K562 (cell line): ENCODE data around the gene TRMT2A. TPM values are rescaled to one million over a fixed set of nuclear protein-coding genes. Genes with fewer than 3 reads are reported as not detected.

ENCODE experiments used
- ATAC-seq: fragments of 200-7000 bp; cut with Tn5 transposase; 3 replicates; pipeline ENCODE4 v1.9.1; 2020; ENCODE audit warnings: moderate library complexity
- BruUV-seq: library from RNA; stranded (reverse); fragments of 400-500 nt; replicated peaks from 2 replicates; lab custom pipeline; 2021; lab: Mats Ljungman, UMichigan
- CTCF ChIA-PET: fragments of 300-600 bp; formaldehyde crosslinking; extraction: SDS; loops from one replicate; lab custom pipeline; 2021; ENCODE audit warnings: low intra/inter-chr PET ratio; lab: Yijun Ruan, JAX
- POLR2A ChIA-PET: fragments of 300-600, 350-650 bp; sonication (Branson Sonifier 250); formaldehyde crosslinking; extraction: SDS; loops from one replicate; lab custom pipeline; 2021; ENCODE audit warnings: antibody characterized with exemption, inconsistent platforms; lab: Yijun Ruan, JAX
- DNase-seq, 4 experiments: peaks; one replicate each; pipeline versions ENCODE4 v3.0.0 to v3.0.0-alpha.2; 2011 to 2018; ENCODE audit warnings: low spot score in 3 of 4, mixed read lengths in 3 of 4; ENCODE audit errors: extremely low read depth in 1 of 4
- FAIRE-seq: peaks from 2 replicates; lab custom pipeline; 2011; peaks lifted over from hg19 to GRCh38; lab: Jason Lieb, UNC
- H2AFZ ChIP-seq: 2 replicates; pipeline ENCODE4 v1.6.0; 2011; ENCODE audit warnings: low read depth, low read length, control low read depth, inconsistent platforms
- H3K27ac ChIP-seq: fragments of 200-600 bp; 3 replicates; pipeline ENCODE4 v1.8.0; 2011; ENCODE audit warnings: low read depth, mild to moderate bottlenecking, control low read depth, inconsistent platforms, low read length, moderate library complexity, mixed read lengths; ENCODE audit errors: extremely low read depth
- H3K27me3 ChIP-seq, 2 experiments: fragments of 300-600 bp in 1 of 2; 2 replicates in 1 of 2; 3 replicates in 1 of 2; pipeline versions ENCODE4 v1.6.0 to v1.8.0; 2011; ENCODE audit warnings: inconsistent platforms in 2 of 2, low read length in 2 of 2, mild to moderate bottlenecking in 1 of 2, mixed read lengths in 1 of 2, moderate library complexity in 1 of 2; ENCODE audit not compliant: control insufficient read depth in 2 of 2, insufficient read depth in 2 of 2
- H3K36me3 ChIP-seq: fragments of 300-600 bp; 3 replicates; pipeline ENCODE4 v1.8.0; 2011; ENCODE audit warnings: mild to moderate bottlenecking, low read length, inconsistent platforms; ENCODE audit not compliant: control insufficient read depth, insufficient read depth
- H3K4me1 ChIP-seq, 2 experiments: fragments of 200-600 bp in 1 of 2; replicated peaks in 1 of 2; 2 replicates in 1 of 2; 3 replicates in 1 of 2; pipeline versions ENCODE4 v1.5.1 to v1.8.0; 2011; ENCODE audit warnings: inconsistent platforms in 2 of 2, low read length in 2 of 2, mild to moderate bottlenecking in 1 of 2, mixed read lengths in 1 of 2, moderate library complexity in 1 of 2; ENCODE audit not compliant: control insufficient read depth in 2 of 2, insufficient read depth in 2 of 2
- H3K4me2 ChIP-seq: 2 replicates; pipeline ENCODE4 v1.6.1; 2011; ENCODE audit warnings: low read length, control low read depth, inconsistent platforms, mixed read lengths; ENCODE audit not compliant: insufficient read depth
- H3K4me3 ChIP-seq: fragments of 200-600 bp; sonication (generic), shearing (Covaris generic); 2 replicates; pipeline ENCODE4 v1.5.1; 2016; ENCODE audit warnings: control low read depth, inconsistent platforms
- H3K79me2 ChIP-seq: fragments of 200-600 bp; 3 replicates; pipeline ENCODE4 v1.8.0; 2011; ENCODE audit warnings: low read length, inconsistent platforms; ENCODE audit not compliant: control insufficient read depth, insufficient read depth
- H3K9ac ChIP-seq, 2 experiments: 2 replicates each; pipeline versions ENCODE4 v1.6.0 to v1.6.1; 2011; ENCODE audit warnings: low read depth in 2 of 2, low read length in 2 of 2, control low read depth in 1 of 2, inconsistent platforms in 1 of 2, mild to moderate bottlenecking in 1 of 2, mixed read lengths in 1 of 2; ENCODE audit not compliant: insufficient read depth in 1 of 2
- H3K9me1 ChIP-seq: one replicate; pipeline ENCODE4 v1.6.0; 2011; ENCODE audit warnings: inconsistent platforms, mild to moderate bottlenecking, low read length, moderate library complexity; ENCODE audit not compliant: control insufficient read depth, insufficient read depth
- H3K9me3 ChIP-seq: replicated peaks from 2 replicates; pipeline ENCODE4 v1.5.1; 2011; ENCODE audit warnings: low read depth, low read length, inconsistent platforms; ENCODE audit not compliant: control insufficient read depth, insufficient read depth
- H4K20me1 ChIP-seq: replicated peaks from 2 replicates; pipeline ENCODE4 v1.6.1; 2011; ENCODE audit warnings: low read length, inconsistent platforms, mixed read lengths; ENCODE audit not compliant: control insufficient read depth, insufficient read depth
- CSDE1 ChIP-seq, 2 experiments: fragments of 450-650 bp; IDR thresholded peaks; 2 replicates each; pipeline ENCODE4 v1.6.1; 2016; ENCODE audit warnings: mild to moderate bottlenecking in 1 of 2
- DACH1 ChIP-seq: fragments of 450-650 bp; IDR thresholded peaks from 2 replicates; pipeline ENCODE4 v1.6.1; 2018; ENCODE audit not compliant: partially characterized antibody
- FIP1L1 ChIP-seq: fragments of 200-400 bp; formaldehyde crosslinking; IDR thresholded peaks from 2 replicates; pipeline ENCODE4 v1.6.1; 2018; ENCODE audit warnings: mild to moderate bottlenecking, low read depth, low read length; ENCODE audit not compliant: poor library complexity, severe bottlenecking
- FOXK2 ChIP-seq, 2 experiments: fragments of 450-650 bp; IDR thresholded peaks in 1 of 2; conservative IDR thresholded peaks in 1 of 2; 2 replicates each; pipeline ENCODE4 v1.6.1; 2016; ENCODE audit warnings: low read depth in 2 of 2, mild to moderate bottlenecking in 1 of 2
- HMGN3 ChIP-seq: IDR thresholded peaks from 2 replicates; pipeline ENCODE4 v1.6.1; 2011; ENCODE audit warnings: borderline replicate concordance, low read depth, mild to moderate bottlenecking, mixed read lengths, low read length; ENCODE audit not compliant: insufficient read length; ENCODE audit errors: extremely low read depth
- NR4A1 ChIP-seq, 2 experiments: fragments of 250-450 bp in 1 of 2; fragments of 450-650 bp in 1 of 2; sonication (Bioruptor Pico) in 1 of 2; IDR thresholded peaks; 2 replicates each; pipeline versions ENCODE4 v1.4.0 to v1.6.1; 2016 to 2020; ENCODE audit warnings: mild to moderate bottlenecking in 2 of 2, missing compliant biosample characterization in 1 of 2, missing genetic modification characterization in 1 of 2, moderate library complexity in 1 of 2
- SAFB ChIP-seq: fragments of 200-400 bp; formaldehyde crosslinking; IDR thresholded peaks from 2 replicates; pipeline ENCODE4 v1.6.1; 2017; ENCODE audit warnings: low read depth, low read length, borderline replicate concordance
- SETDB1 ChIP-seq: IDR thresholded peaks from one replicate; pipeline ENCODE4 v1.6.1; 2012; ENCODE audit warnings: low read length, control low read depth, inconsistent platforms
- SRSF1 ChIP-seq: fragments of 200-400 bp; formaldehyde crosslinking; IDR thresholded peaks from 2 replicates; pipeline ENCODE4 v1.6.1; 2017; ENCODE audit warnings: mild to moderate bottlenecking, low read depth, low read length, moderate library complexity
- TEAD4 ChIP-seq, 2 experiments: sonication (generic) in 1 of 2; formaldehyde crosslinking in 1 of 2; IDR thresholded peaks; 2 replicates each; pipeline versions ENCODE4 v1.6.1 to v1.8.0; 2012 to 2022; ENCODE audit warnings: borderline replicate concordance in 1 of 2, inconsistent platforms in 1 of 2, low read length in 1 of 2, mild to moderate bottlenecking in 1 of 2, missing genetic modification reagents in 1 of 2
- ZNF12 ChIP-seq: sonication (generic); formaldehyde crosslinking; IDR thresholded peaks from 2 replicates; pipeline ENCODE4 v1.4.0; 2020; ENCODE audit warnings: mild to moderate bottlenecking, missing genetic modification reagents
- WGBS: fragments of 100-300 bp; shearing (Covaris generic); methylation state at CpG from one replicate; pipeline ENCODE4 v1.1.6; 2016; ENCODE audit warnings: low coverage, mixed read lengths; ENCODE audit not compliant: insufficient coverage; ENCODE audit errors: missing lambda C conversion rate; 5-methylcytosine and 5-hydroxymethylcytosine counted together
- in situ Hi-C: fragments of 300-500 bp; cut with MboI; formaldehyde crosslinking; loops from 4 replicates; pipeline ENCODE4 v1.15.0; 2018; ENCODE audit warnings: inconsistent platforms, mixed read lengths
- intact Hi-C: fragments of 100-400 bp; cut with micrococcal nuclease; formaldehyde crosslinking; loops from 2 replicates; pipeline ENCODE4 v1.14.2; 2022
- polyA plus RNA-seq, 8 experiments: library from polyadenylated mRNA; depleted of rRNA in 4 of 8; stranded (reverse) in 5 of 8; unstranded in 3 of 8; fragments of >200 nt; fragmentation: Nextera tagmentation in 2 of 8; fragmentation: Illumina TruSeq in 1 of 8; extraction: Ambion mirVana in 2 of 8; extraction: Trizol in 1 of 8; gene quantifications; 2 replicates each; pipeline versions ENCODE4 v1.2.1 to v1.2.3, GENCODE V29; 2011 to 2014; ENCODE audit warnings: inconsistent platforms in 1 of 8, missing spikeins in 1 of 8
- total RNA-seq, 7 experiments: library from RNA; depleted of rRNA in 6 of 7; stranded (reverse); fragments of >200 nt in 6 of 7; fragmentation: Illumina TruSeq in 2 of 7; extraction: Trizol in 2 of 7; gene quantifications; 2 replicates each; pipeline versions ENCODE4 v1.2.1 to v1.2.3, GENCODE V29; 2011 to 2021; ENCODE audit warnings: low replicate concordance in 1 of 7
- TF ChIP-seq, protein P1 (sequence below): fragments of 450-650 bp; IDR thresholded peaks from 2 replicates; pipeline ENCODE4 v1.6.1; 2017; ENCODE audit warnings: mild to moderate bottlenecking, moderate library complexity
- TF ChIP-seq, protein P2 (sequence below): sonication (generic); formaldehyde crosslinking; IDR thresholded peaks from 2 replicates; pipeline ENCODE4 v1.8.0; 2022; ENCODE audit warnings: mild to moderate bottlenecking, low read depth, missing genetic modification reagents
- TF ChIP-seq, protein P3 (sequence below), 3 experiments: fragments of 200-800 bp in 1 of 3; sonication (Bioruptor generic) in 1 of 3; sonication (generic) in 1 of 3; formaldehyde crosslinking in 1 of 3; IDR thresholded peaks; 2 replicates each; pipeline versions ENCODE4 v1.6.1 to v1.8.0; 2016 to 2022; ENCODE audit warnings: mild to moderate bottlenecking in 2 of 3, missing compliant biosample characterization in 2 of 3, missing genetic modification characterization in 2 of 3, missing genetic modification reagents in 1 of 3
- TF ChIP-seq, protein P4 (sequence below): sonication (generic); formaldehyde crosslinking; IDR thresholded peaks from 2 replicates; pipeline ENCODE4 v1.9.0; 2022; ENCODE audit warnings: mild to moderate bottlenecking, missing genetic modification reagents

TRMT2A gene
- total and polyA plus RNA-seq, 9 of the 15 experiments (the other 6 are each of a cell fraction or from before 2014, with no cell fraction given) = 1.6 to 265 (median 140) TPM

DNA sequence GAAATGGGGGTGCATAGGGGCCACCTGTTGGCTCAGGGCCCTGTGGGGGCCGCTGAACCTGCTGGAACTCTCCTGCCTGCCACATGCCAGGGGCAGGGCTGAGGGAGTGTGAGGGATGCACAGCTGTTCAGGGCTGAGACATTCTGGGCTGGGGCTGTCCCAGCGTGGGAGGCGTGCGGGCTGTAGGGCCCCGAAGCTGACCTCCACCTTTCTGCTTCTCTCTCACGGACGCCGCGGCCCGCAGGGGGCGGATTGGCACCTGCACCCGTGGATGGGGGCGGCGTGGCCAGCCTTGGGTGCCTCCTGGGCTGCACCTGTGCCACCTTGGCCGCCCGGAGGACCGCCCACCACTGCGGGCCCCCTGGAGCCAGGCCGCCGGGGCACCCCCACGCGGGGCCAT lies 29.8 kb upstream of the TRMT2A start:
- H3K4me1 ChIP-seq = peaks cover 0 to 80% of the 10 kb centered on the region in 2 experiments; a peak in 2 of 5 replicates
- ChIA-PET POLR2A (interaction anchor here (0.6 to 1.0 kb wide), 2 partner anchors 9 to 18 kb away, joined by 3 read pairs; no protein-coding TSS in a partner anchor), CTCF (interaction anchor here (0.7 kb wide), 1 partner anchor 53 kb away, joined by 3 read pairs; no protein-coding TSS in a partner anchor)
- H3K9me3 ChIP-seq = no peaks in the 10 kb centered on the region
- H3K9me1 ChIP-seq = no peaks in the 10 kb centered on the region
- no peak overlapping the region for H3K4me3 ChIP-seq
- no peaks in the 10 kb centered on the region; the same call in 2 of the 3 replicates for H3K36me3 ChIP-seq
- FAIRE-seq (no peak), ATAC-seq (peak; percentile 27; the same call in 2 of the 3 replicates), DNase-seq (peak in 2 of 4 experiments; percentile 66 to 75)
- H3K4me2 ChIP-seq = no peak overlapping the region
- intact Hi-C loops = no loop called here
- no peak overlapping the region for H2AFZ ChIP-seq
- peaks cover 0 to under 1% of the 10 kb centered on the region in 2 experiments; a peak in 2 of 5 replicates for H3K27me3 ChIP-seq
- H4K20me1 ChIP-seq = peaks cover 15% of the 10 kb centered on the region
- H3K9ac ChIP-seq = peak overlapping the region in 1 of 2 experiments; percentile 3; a peak in 2 of 4 replicates
- in situ Hi-C loops = no loop called here
- H3K27ac ChIP-seq = no peak overlapping the region
- no peaks in the 10 kb centered on the region for H3K79me2 ChIP-seq
- no TSS peak for BruUV-seq
- 33% methylated on average over 22 of the region's 22 CpGs for WGBS
- TF ChIP-seq, protein P1, sequence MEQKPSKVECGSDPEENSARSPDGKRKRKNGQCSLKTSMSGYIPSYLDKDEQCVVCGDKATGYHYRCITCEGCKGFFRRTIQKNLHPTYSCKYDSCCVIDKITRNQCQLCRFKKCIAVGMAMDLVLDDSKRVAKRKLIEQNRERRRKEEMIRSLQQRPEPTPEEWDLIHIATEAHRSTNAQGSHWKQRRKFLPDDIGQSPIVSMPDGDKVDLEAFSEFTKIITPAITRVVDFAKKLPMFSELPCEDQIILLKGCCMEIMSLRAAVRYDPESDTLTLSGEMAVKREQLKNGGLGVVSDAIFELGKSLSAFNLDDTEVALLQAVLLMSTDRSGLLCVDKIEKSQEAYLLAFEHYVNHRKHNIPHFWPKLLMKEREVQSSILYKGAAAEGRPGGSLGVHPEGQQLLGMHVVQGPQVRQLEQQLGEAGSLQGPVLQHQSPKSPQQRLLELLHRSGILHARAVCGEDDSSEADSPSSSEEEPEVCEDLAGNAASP = no peak
- TF ChIP-seq DACH1 (peak; percentile 40), TEAD4 (IDR thresholded peaks at IDR 0.05; ENCODE audit: low read length) (no peak), TEAD4 (CRISPR knock-in tag; IDR thresholded peaks at IDR 0.05; ENCODE audit: borderline replicate concordance) (peak; percentile 29; the same call in 1 of the 2 replicates), SETDB1 (peak; percentile 20), FOXK2 (conservative IDR thresholded peaks at IDR 0.05 in 1 of 2, IDR thresholded peaks at IDR 0.05 in 1 of 2; ENCODE audit: low read depth in 2 of 2) (no peak), SRSF1 (no peak), ZNF12 (CRISPR knock-in tag) (no peak), NR4A1 (CRISPR knock-in tag; IDR thresholded peaks at IDR 0.05) (peak; percentile 74; the same call in 1 of the 2 replicates), NR4A1 (tag; IDR thresholded peaks at IDR 0.05) (no peak), SAFB (peak; percentile 33; the same call in 1 of the 2 replicates), FIP1L1 (peak; percentile 37), HMGN3 (peak; percentile 60), CSDE1 (IDR thresholded peaks at IDR 0.05) (no peak)
- TF ChIP-seq, protein P2, sequence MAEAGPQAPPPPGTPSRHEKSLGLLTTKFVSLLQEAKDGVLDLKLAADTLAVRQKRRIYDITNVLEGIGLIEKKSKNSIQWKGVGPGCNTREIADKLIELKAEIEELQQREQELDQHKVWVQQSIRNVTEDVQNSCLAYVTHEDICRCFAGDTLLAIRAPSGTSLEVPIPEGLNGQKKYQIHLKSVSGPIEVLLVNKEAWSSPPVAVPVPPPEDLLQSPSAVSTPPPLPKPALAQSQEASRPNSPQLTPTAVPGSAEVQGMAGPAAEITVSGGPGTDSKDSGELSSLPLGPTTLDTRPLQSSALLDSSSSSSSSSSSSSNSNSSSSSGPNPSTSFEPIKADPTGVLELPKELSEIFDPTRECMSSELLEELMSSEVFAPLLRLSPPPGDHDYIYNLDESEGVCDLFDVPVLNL (CRISPR knock-in tag) = peak; percentile 25; the same call in 1 of the 2 replicates
- TF ChIP-seq, protein P3, sequence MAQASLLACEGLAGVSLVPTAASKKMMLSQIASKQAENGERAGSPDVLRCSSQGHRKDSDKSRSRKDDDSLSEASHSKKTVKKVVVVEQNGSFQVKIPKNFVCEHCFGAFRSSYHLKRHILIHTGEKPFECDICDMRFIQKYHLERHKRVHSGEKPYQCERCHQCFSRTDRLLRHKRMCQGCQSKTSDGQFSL (CRISPR knock-in tag; IDR thresholded peaks at IDR 0.05) = peak; percentile 68
- TF ChIP-seq, protein P3 (tag; IDR thresholded peaks at IDR 0.05) = no peak
- TF ChIP-seq, protein P4, sequence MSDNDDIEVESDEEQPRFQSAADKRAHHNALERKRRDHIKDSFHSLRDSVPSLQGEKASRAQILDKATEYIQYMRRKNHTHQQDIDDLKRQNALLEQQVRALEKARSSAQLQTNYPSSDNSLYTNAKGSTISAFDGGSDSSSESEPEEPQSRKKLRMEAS (CRISPR knock-in tag) = peak; percentile 72
